ENCODE results near the gene FAM163A.

GRCh38 chr1:179785728-179786127 lies 42.6 kb downstream of the FAM163A start:
- no peak for TF ChIP-seq FOXM1 (IDR thresholded peaks at IDR 0.05; ENCODE audit: borderline replicate concordance)
- no peak for TF ChIP-seq NFRKB (IDR thresholded peaks at IDR 0.05)
- no peak for TF ChIP-seq CTBP1 (IDR thresholded peaks at IDR 0.05; ENCODE audit: borderline replicate concordance)
- no peak for TF ChIP-seq HDGF (IDR thresholded peaks at IDR 0.05; ENCODE audit: borderline replicate concordance)
- TF ChIP-seq SP1 (IDR thresholded peaks at IDR 0.05): no peak
